ENCODE data around the gene PPP1R1C. TPM values are rescaled to one million over a fixed set of nuclear protein-coding genes. Genes with fewer than 3 reads are reported as not detected.

The PPP1R1C gene
- total RNA-seq, 1 donor from 2014 or later = 5.5 TPM

- peaks cover 7% of the 10 kb centered on the region for H3K9me3 ChIP-seq (ENCODE audit: low read depth)
- H2AFZ ChIP-seq (replicated peaks) = peak overlapping the region; percentile 69
Measured at GRCh38 chr2:182101263-182101662, 115.6 kb downstream of the PPP1R1C start.

GRCh38 chr2:182103526-182103925 is 117.9 kb downstream of the PPP1R1C start:
- Mint-ChIP-seq H3K36me3 (no peaks in the 10 kb centered on the region), H3K4me1 (peaks cover 11% of the 10 kb centered on the region), H3K4me3 (no peak overlapping the region), H3K27ac (no peak overlapping the region), H3K27me3 (ENCODE audit: insufficient read depth, low read depth) (peaks cover 3% of the 10 kb centered on the region), H3K9me3 (peaks cover 11% of the 10 kb centered on the region)
- peaks cover 18% of the 10 kb centered on the region for H3F3A ChIP-seq (ENCODE audit: low read depth)
- H3K9me3 ChIP-seq (ENCODE audit: low read depth) = peaks cover 7% of the 10 kb centered on the region
- H3K4me1 ChIP-seq = peaks cover 28% of the 10 kb centered on the region
- H3K27me3 ChIP-seq = no peaks in the 10 kb centered on the region
- H3K27ac ChIP-seq = peak overlapping the region; percentile 77
- no peaks in the 10 kb centered on the region for H3K79me2 ChIP-seq (ENCODE audit: low read depth)
- no peak overlapping the region for H3K9ac ChIP-seq
- peaks cover 8% of the 10 kb centered on the region for H3K36me3 ChIP-seq
- no peak overlapping the region for H3K4me3 ChIP-seq
- H2AFZ ChIP-seq (replicated peaks) = no peak overlapping the region
- H4K20me1 ChIP-seq (ENCODE audit: low read depth) = no peaks in the 10 kb centered on the region
- TF ChIP-seq EZH2 (IDR thresholded peaks at IDR 0.05) (no peak), EZH2phosphoT487 (IDR thresholded peaks at IDR 0.05) (no peak), CTCF (IDR thresholded peaks at IDR 0.05) (no peak)
- H3K4me2 ChIP-seq = peak overlapping the region; percentile 42
- peak; percentile 51 for DNase-seq (ENCODE audit: low spot score)

More at GRCh38 chr2:182101263-182101662, 115.6 kb downstream of the PPP1R1C start:
- Mint-ChIP-seq H3K4me3 (no peak overlapping the region), H3K9me3 (peaks cover 11% of the 10 kb centered on the region), H3K4me1 (peaks cover 11% of the 10 kb centered on the region), H3K27me3 (ENCODE audit: insufficient read depth, low read depth) (peaks cover 3% of the 10 kb centered on the region), H3K27ac (no peak overlapping the region), H3K36me3 (no peaks in the 10 kb centered on the region)
- no peaks in the 10 kb centered on the region for H3K79me2 ChIP-seq (ENCODE audit: low read depth)
- TF ChIP-seq EZH2phosphoT487 (IDR thresholded peaks at IDR 0.05) = no peak
- TF ChIP-seq CTCF (IDR thresholded peaks at IDR 0.05) = peak; percentile 43
- TF ChIP-seq EZH2 (IDR thresholded peaks at IDR 0.05) = no peak
- H4K20me1 ChIP-seq (ENCODE audit: low read depth) = no peaks in the 10 kb centered on the region
- H3K27ac ChIP-seq = peak overlapping the region; percentile 41
- DNase-seq (ENCODE audit: low spot score) = no peak
- no peaks in the 10 kb centered on the region for H3K27me3 ChIP-seq
- H3K36me3 ChIP-seq = peaks cover 8% of the 10 kb centered on the region
- H3K4me1 ChIP-seq = peaks cover 28% of the 10 kb centered on the region
- no peak overlapping the region for H3K9ac ChIP-seq
- peaks cover 18% of the 10 kb centered on the region for H3F3A ChIP-seq (ENCODE audit: low read depth)
- no peak overlapping the region for H3K4me3 ChIP-seq
- no peak overlapping the region for H3K4me2 ChIP-seq

GRCh38 chr2:182110347-182110746 is 124.7 kb downstream of the PPP1R1C start:
- H3K9me3 Mint-ChIP-seq = peaks cover 2% of the 10 kb centered on the region
- Histone ChIP-seq H3K36me3 (no peaks in the 10 kb centered on the region), H3K9ac (no peak overlapping the region), H3K79me2 (ENCODE audit: low read depth) (no peaks in the 10 kb centered on the region), H3K4me3 (no peak overlapping the region), H3K27ac (no peak overlapping the region), H3K4me2 (no peak overlapping the region), H2AFZ (replicated peaks) (peak overlapping the region; percentile 36), H3K27me3 (no peaks in the 10 kb centered on the region), H4K20me1 (ENCODE audit: low read depth) (no peaks in the 10 kb centered on the region), H3K9me3 (ENCODE audit: low read depth) (no peaks in the 10 kb centered on the region), H3K4me1 (peaks cover 11% of the 10 kb centered on the region), H3F3A (ENCODE audit: low read depth) (no peaks in the 10 kb centered on the region)
- H3K36me3 Mint-ChIP-seq = no peaks in the 10 kb centered on the region
- no peak overlapping the region for H3K27ac Mint-ChIP-seq
- no peak for TF ChIP-seq EZH2 (IDR thresholded peaks at IDR 0.05)
- TF ChIP-seq EZH2phosphoT487 (IDR thresholded peaks at IDR 0.05) = no peak
- TF ChIP-seq CTCF (IDR thresholded peaks at IDR 0.05) = no peak
- peaks cover 10% of the 10 kb centered on the region for H3K4me1 Mint-ChIP-seq
- no peak for DNase-seq (ENCODE audit: low spot score)
- no peak overlapping the region for H3K4me3 Mint-ChIP-seq
- H3K27me3 Mint-ChIP-seq (ENCODE audit: insufficient read depth, low read depth) = no peaks in the 10 kb centered on the region
